ENCODE results near the gene NUAK1. TPM values are rescaled to one million over a fixed set of nuclear protein-coding genes. Genes with fewer than 3 reads are reported as not detected.
A peak's percentile ranks its signal among the peaks of the same experiment; 100 is the strongest.

The NUAK1 gene
- total and polyA plus RNA-seq, 2 donors: 2.1 to 4.3 TPM

DNA sequence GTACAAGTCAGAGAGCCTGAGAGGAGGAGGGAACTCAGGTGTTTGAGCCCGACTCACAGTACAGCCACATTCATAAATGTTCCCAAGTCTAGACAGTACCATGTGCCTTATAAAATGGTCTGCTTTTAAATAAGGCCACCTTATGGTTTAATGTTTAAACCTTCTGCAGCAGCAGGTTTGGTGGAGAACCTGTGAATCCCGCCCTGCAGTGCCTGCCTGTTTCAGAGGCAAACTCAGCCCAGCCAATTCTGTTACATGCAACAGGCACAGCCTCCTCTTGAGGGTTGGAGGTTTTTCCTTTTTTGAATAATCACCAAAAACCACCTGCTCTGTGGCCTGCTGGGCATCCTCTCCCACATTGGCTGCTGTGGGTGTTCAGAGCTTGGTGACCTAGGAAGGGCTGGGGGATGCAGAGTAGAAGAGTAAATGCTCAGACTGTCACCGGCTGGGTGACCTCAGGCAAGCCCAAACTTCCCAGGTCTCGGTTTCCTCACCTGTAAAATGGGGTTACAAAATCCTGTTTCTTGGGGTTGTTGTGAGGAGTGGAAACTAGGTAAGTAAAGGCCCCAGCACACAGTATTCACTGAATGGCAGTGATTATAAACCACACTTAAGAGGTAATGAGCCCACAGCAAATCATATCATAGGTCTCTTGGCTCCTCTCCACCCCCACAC lies 28.0 kb downstream of the NUAK1 start:
- Histone ChIP-seq H3K27ac (ENCODE audit: low read depth in 1 of 2, low read length in 1 of 2) (no peak overlapping the region), H3K9me3 (ENCODE audit: control insufficient read depth in 2 of 2, insufficient read depth in 1 of 2, low read length in 1 of 2) (no peaks in the 10 kb centered on the region), H3K4me3 (ENCODE audit: low read length in 2 of 2) (no peak overlapping the region), H3K27me3 (ENCODE audit: control insufficient read depth in 2 of 2, insufficient read depth in 1 of 2, low read length in 1 of 2) (peaks cover 0 to 3% of the 10 kb centered on the region in 2 donors), H3K4me1 (ENCODE audit: control insufficient read depth in 2 of 2, insufficient read depth in 2 of 2, low read length in 2 of 2) (peaks cover 0 to 4% of the 10 kb centered on the region in 2 donors), H3K36me3 (ENCODE audit: control insufficient read depth in 2 of 2, insufficient read depth in 2 of 2, low read length in 1 of 2) (no peaks in the 10 kb centered on the region)
- WGBS: 81% methylated on average over 4 of the region's 4 CpGs
- no peak for DNase-seq (ENCODE audit: low read depth in 6 of 9, low spot score in 9 of 9)

DNA sequence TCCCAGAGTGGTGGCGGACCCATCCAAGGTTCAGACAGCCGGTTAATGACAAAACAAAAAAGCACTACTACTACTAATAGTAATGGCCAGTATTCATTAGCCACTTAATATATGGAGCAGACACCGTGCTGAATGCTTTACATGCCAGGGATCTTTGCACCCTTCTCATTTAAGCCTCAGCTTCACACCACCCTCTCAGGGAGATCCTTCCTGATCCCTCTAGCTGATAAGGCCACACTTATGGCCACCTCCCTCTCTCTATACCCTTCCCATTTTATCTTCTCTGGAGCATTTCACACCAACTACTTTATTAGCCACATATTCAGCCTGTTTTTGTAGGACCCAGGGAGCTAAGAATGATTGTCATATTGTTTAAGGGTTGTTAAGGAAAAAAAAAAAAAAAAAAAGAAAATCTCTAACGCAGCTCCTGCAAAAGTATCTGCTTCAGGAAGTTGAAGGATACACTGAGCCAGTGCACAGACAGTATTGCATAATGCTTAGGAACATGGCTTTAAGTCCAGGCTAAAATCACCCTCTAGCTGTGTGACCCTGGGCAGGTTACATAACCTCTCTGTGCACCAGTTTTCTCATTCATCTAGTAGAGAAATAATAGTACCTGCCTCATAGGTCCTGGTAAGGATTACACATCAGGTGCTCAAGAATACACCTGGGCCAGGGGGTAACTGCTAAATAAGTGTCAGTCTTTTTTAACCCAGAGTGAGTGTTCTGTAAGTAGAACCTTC lies 29.4 kb downstream of the NUAK1 start:
- H3K27ac ChIP-seq (ENCODE audit: low read depth in 1 of 2, low read length in 1 of 2): no peak overlapping the region
- no peaks in the 10 kb centered on the region for H3K9me3 ChIP-seq (ENCODE audit: control insufficient read depth in 2 of 2, insufficient read depth in 1 of 2, low read length in 1 of 2)
- WGBS: 74% methylated on average over 4 of the region's 4 CpGs
- peaks cover 0 to 3% of the 10 kb centered on the region in 2 donors for H3K27me3 ChIP-seq (ENCODE audit: control insufficient read depth in 2 of 2, insufficient read depth in 1 of 2, low read length in 1 of 2)
- peaks cover 0 to 4% of the 10 kb centered on the region in 2 donors for H3K4me1 ChIP-seq (ENCODE audit: control insufficient read depth in 2 of 2, insufficient read depth in 2 of 2, low read length in 2 of 2)
- no peaks in the 10 kb centered on the region for H3K36me3 ChIP-seq (ENCODE audit: control insufficient read depth in 2 of 2, insufficient read depth in 2 of 2, low read length in 1 of 2)
- DNase-seq (ENCODE audit: low read depth in 6 of 9, low spot score in 9 of 9): no peak
- H3K4me3 ChIP-seq (ENCODE audit: low read length in 2 of 2): no peak overlapping the region

DNA sequence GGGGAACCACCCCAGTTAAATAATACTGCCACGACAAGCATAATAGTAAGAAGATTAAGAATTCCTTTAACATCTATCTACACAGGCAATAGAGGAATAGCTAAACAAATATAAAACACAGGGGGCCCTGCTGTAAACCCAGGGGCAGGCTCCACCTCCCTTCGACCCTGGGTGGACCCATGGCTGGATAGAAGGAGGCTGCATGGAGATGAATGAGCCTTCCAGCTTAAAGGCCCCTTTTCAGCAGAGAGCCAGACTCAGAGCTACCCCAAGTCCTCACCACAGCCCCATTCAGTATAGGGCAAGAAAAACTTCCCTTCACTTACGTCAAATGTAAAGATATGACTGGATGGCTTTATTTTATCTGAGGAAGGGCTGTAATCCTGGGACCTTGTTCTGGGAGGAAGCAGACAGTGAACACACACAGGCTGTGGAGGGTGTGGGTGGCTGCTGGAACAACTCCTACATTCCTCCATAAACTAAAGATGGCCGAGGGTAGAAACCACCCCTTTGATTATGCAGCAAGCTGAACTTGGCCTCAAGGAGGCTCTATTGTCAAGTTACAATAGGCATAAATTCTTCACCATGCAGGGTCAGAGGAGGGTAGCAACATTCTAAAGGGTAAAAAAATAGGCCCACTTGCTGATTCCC lies 30.4 kb downstream of the NUAK1 start:
- no peak for DNase-seq (ENCODE audit: low read depth in 6 of 9, low spot score in 9 of 9)
- H3K36me3 ChIP-seq (ENCODE audit: control insufficient read depth in 2 of 2, insufficient read depth in 2 of 2, low read length in 1 of 2): no peaks in the 10 kb centered on the region
- H3K4me1 ChIP-seq (ENCODE audit: control insufficient read depth in 2 of 2, insufficient read depth in 2 of 2, low read length in 2 of 2): peaks cover 0 to 4% of the 10 kb centered on the region in 2 donors
- peaks cover 0 to 3% of the 10 kb centered on the region in 2 donors for H3K27me3 ChIP-seq (ENCODE audit: control insufficient read depth in 2 of 2, insufficient read depth in 1 of 2, low read length in 1 of 2)
- no peak overlapping the region for H3K27ac ChIP-seq (ENCODE audit: low read depth in 1 of 2, low read length in 1 of 2)
- no peaks in the 10 kb centered on the region for H3K9me3 ChIP-seq (ENCODE audit: control insufficient read depth in 2 of 2, insufficient read depth in 1 of 2, low read length in 1 of 2)
- WGBS: 82% methylated on average over 4 of the region's 4 CpGs
- H3K4me3 ChIP-seq (ENCODE audit: low read length in 2 of 2): no peak overlapping the region

GRCh38 chr12:106107566-106107965 lies 31.2 kb downstream of the NUAK1 start:
- Histone ChIP-seq H3K27ac (ENCODE audit: low read depth in 1 of 2, low read length in 1 of 2) (no peak overlapping the region), H3K9me3 (ENCODE audit: control insufficient read depth in 2 of 2, insufficient read depth in 1 of 2, low read length in 1 of 2) (no peaks in the 10 kb centered on the region), H3K27me3 (ENCODE audit: control insufficient read depth in 2 of 2, insufficient read depth in 1 of 2, low read length in 1 of 2) (peaks cover 0 to 3% of the 10 kb centered on the region in 2 donors), H3K4me1 (ENCODE audit: control insufficient read depth in 2 of 2, insufficient read depth in 2 of 2, low read length in 2 of 2) (peaks cover 0 to 4% of the 10 kb centered on the region in 2 donors), H3K4me3 (ENCODE audit: low read length in 2 of 2) (no peak overlapping the region), H3K36me3 (ENCODE audit: control insufficient read depth in 2 of 2, insufficient read depth in 2 of 2, low read length in 1 of 2) (no peaks in the 10 kb centered on the region)
- DNase-seq (ENCODE audit: low read depth in 6 of 9, low spot score in 9 of 9): no peak
- WGBS: 97% methylated on average over 2 of the region's 2 CpGs

DNA sequence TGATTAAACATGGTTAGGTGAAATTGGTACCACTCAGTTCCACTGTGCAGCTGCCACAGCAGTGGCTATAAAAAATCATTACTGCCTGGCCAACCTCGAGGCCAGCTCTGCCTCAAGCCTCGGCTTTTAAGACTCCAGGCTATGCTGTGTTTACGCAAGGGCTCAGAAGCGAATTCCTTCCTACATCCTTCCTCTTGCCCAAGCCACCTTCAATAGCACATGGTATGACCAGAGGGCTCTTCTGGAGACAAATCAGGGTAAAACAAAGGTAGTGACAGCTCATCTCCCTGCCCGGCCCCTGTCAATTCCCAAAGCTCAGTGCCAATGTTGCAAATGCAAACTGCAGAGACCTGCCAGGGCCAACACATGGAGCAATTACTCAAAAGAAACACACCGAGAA lies 31.9 kb downstream of the NUAK1 start:
- 52% methylated on average over 6 of the region's 6 CpGs for WGBS
- no peak overlapping the region for H3K4me3 ChIP-seq (ENCODE audit: low read length in 2 of 2)
- H3K36me3 ChIP-seq (ENCODE audit: control insufficient read depth in 2 of 2, insufficient read depth in 2 of 2, low read length in 1 of 2): no peaks in the 10 kb centered on the region
- H3K9me3 ChIP-seq (ENCODE audit: control insufficient read depth in 2 of 2, insufficient read depth in 1 of 2, low read length in 1 of 2): no peaks in the 10 kb centered on the region
- H3K4me1 ChIP-seq (ENCODE audit: control insufficient read depth in 2 of 2, insufficient read depth in 2 of 2, low read length in 2 of 2): no peaks in the 10 kb centered on the region
- DNase-seq (ENCODE audit: low read depth in 6 of 9, low spot score in 9 of 9): no peak
- no peak overlapping the region for H3K27ac ChIP-seq (ENCODE audit: low read depth in 1 of 2, low read length in 1 of 2)
- H3K27me3 ChIP-seq (ENCODE audit: control insufficient read depth in 2 of 2, insufficient read depth in 1 of 2, low read length in 1 of 2): peaks cover 0 to 3% of the 10 kb centered on the region in 2 donors

GRCh38 chr12:106106061-106106566 lies 32.6 kb downstream of the NUAK1 start:
- Histone ChIP-seq H3K36me3 (ENCODE audit: control insufficient read depth in 2 of 2, insufficient read depth in 2 of 2, low read length in 1 of 2) (no peaks in the 10 kb centered on the region), H3K9me3 (ENCODE audit: control insufficient read depth in 2 of 2, insufficient read depth in 1 of 2, low read length in 1 of 2) (no peaks in the 10 kb centered on the region), H3K27ac (ENCODE audit: low read depth in 1 of 2, low read length in 1 of 2) (no peak overlapping the region), H3K4me3 (ENCODE audit: low read length in 2 of 2) (no peak overlapping the region), H3K27me3 (ENCODE audit: control insufficient read depth in 2 of 2, insufficient read depth in 1 of 2, low read length in 1 of 2) (peaks cover 0 to 3% of the 10 kb centered on the region in 2 donors), H3K4me1 (ENCODE audit: control insufficient read depth in 2 of 2, insufficient read depth in 2 of 2, low read length in 2 of 2) (no peaks in the 10 kb centered on the region)
- 89% methylated on average over 4 of the region's 4 CpGs for WGBS
- peak in 1 of 9 donors; percentile 16 for DNase-seq (ENCODE audit: low read depth in 6 of 9, low spot score in 9 of 9)

- no peak for DNase-seq (ENCODE audit: low read depth in 6 of 9, low spot score in 9 of 9)
Measured at GRCh38 chr12:106101803-106102202, 37.0 kb downstream of the NUAK1 start.

DNA sequence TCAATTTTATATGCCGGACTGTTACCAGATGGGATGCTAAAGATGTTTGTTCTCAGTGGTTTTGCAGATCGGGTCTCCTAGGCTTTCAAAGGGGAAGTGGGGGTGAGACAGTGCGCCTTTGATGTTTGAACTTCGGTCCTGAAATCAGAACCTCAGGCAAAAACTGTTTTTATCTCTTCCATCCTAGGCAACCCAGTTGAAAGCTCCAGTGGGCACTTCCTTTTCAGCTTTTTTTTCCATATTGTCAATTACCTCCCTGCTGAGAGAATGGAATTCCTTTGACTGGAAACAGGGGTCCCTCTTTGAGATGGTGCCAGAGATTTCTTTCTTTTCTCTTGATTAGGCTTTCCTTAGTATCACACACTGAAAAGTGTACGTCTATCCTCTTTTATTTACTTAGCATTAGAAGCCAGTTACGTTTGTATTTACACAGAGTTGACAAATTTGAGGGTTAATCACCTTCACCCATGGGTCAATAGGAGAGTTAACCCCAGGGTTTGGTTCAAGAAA lies 40.0 kb downstream of the NUAK1 start:
- 54% methylated on average over 6 of the region's 6 CpGs for WGBS
- H3K27ac ChIP-seq (ENCODE audit: low read depth in 1 of 2, low read length in 1 of 2): no peak overlapping the region

More at GRCh38 chr12:106101803-106102202, 37.0 kb downstream of the NUAK1 start:
- Histone ChIP-seq H3K9me3 (ENCODE audit: control insufficient read depth in 2 of 2, insufficient read depth in 1 of 2, low read length in 1 of 2) (no peaks in the 10 kb centered on the region), H3K27ac (ENCODE audit: low read depth in 1 of 2, low read length in 1 of 2) (no peak overlapping the region), H3K4me3 (ENCODE audit: low read length in 2 of 2) (no peak overlapping the region), H3K36me3 (ENCODE audit: control insufficient read depth in 2 of 2, insufficient read depth in 2 of 2, low read length in 1 of 2) (no peaks in the 10 kb centered on the region), H3K27me3 (ENCODE audit: control insufficient read depth in 2 of 2, insufficient read depth in 1 of 2, low read length in 1 of 2) (peaks cover 0 to under 1% of the 10 kb centered on the region in 2 donors), H3K4me1 (ENCODE audit: control insufficient read depth in 2 of 2, insufficient read depth in 2 of 2, low read length in 2 of 2) (no peaks in the 10 kb centered on the region)
- 92% methylated on average over 5 of the region's 5 CpGs for WGBS

DNA sequence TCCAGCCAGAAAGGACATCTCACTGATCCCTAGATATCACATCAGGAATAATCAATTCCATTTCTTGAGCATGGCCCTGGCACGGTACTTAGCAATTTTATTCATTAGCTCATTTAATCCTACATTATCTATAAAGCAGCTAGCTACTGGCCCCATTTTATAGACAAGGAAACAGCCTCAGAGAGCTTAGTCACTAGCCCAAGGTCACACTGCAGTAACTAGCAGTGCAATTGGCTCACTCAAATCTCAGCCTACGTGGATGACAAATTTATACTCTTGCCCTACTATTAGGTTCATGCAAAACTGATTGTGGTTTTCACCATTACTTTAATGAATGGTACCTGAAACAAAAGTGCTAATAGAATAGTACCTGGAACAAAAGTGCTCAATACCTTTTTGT lies 41.7 kb downstream of the NUAK1 start:
- Histone ChIP-seq H3K4me1 (ENCODE audit: control insufficient read depth in 2 of 2, insufficient read depth in 2 of 2, low read length in 2 of 2) (no peaks in the 10 kb centered on the region), H3K36me3 (ENCODE audit: control insufficient read depth in 2 of 2, insufficient read depth in 2 of 2, low read length in 1 of 2) (no peaks in the 10 kb centered on the region), H3K27ac (ENCODE audit: low read depth in 1 of 2, low read length in 1 of 2) (no peak overlapping the region), H3K4me3 (ENCODE audit: low read length in 2 of 2) (no peak overlapping the region), H3K9me3 (ENCODE audit: control insufficient read depth in 2 of 2, insufficient read depth in 1 of 2, low read length in 1 of 2) (no peaks in the 10 kb centered on the region), H3K27me3 (ENCODE audit: control insufficient read depth in 2 of 2, insufficient read depth in 1 of 2, low read length in 1 of 2) (no peaks in the 10 kb centered on the region)
- DNase-seq (ENCODE audit: low read depth in 6 of 9, low spot score in 9 of 9): no peak
- WGBS: 93% methylated on average over 2 of the region's 2 CpGs

More for the DNA sequence above, 40.0 kb downstream of the NUAK1 start:
- no peak overlapping the region for H3K4me3 ChIP-seq (ENCODE audit: low read length in 2 of 2)
- no peak for DNase-seq (ENCODE audit: low read depth in 6 of 9, low spot score in 9 of 9)
- no peaks in the 10 kb centered on the region for H3K36me3 ChIP-seq (ENCODE audit: control insufficient read depth in 2 of 2, insufficient read depth in 2 of 2, low read length in 1 of 2)
- H3K4me1 ChIP-seq (ENCODE audit: control insufficient read depth in 2 of 2, insufficient read depth in 2 of 2, low read length in 2 of 2): no peaks in the 10 kb centered on the region
- no peaks in the 10 kb centered on the region for H3K9me3 ChIP-seq (ENCODE audit: control insufficient read depth in 2 of 2, insufficient read depth in 1 of 2, low read length in 1 of 2)
- H3K27me3 ChIP-seq (ENCODE audit: control insufficient read depth in 2 of 2, insufficient read depth in 1 of 2, low read length in 1 of 2): no peaks in the 10 kb centered on the region

All from thymus (tissue), 11 donors.